Parathyroid adenoma (tissue), 2 donors: ENCODE results near the gene CADM2.
"Not testable (repeated sequence)": the region's sequence is repeated elsewhere in the genome, so short reads cannot be mapped to it uniquely, and the experiment has no call there.

ENCODE experiments used
- H2AFZ ChIP-seq: fragments of 300-600 bp; sonication (generic); one replicate; pipeline ENCODE4 v1.7.0; 2017; ENCODE audit warnings: antibody characterized with exemption, mild to moderate bottlenecking
- H3K27ac ChIP-seq: fragments of 300-600 bp; sonication (generic); one replicate; pipeline ENCODE4 v1.7.0; 2017
- H3K27me3 ChIP-seq: fragments of 300-600 bp; sonication (generic); one replicate; pipeline ENCODE4 v1.7.0; 2017; ENCODE audit warnings: low read length; ENCODE audit not compliant: control insufficient read depth, insufficient read depth
- H3K36me3 ChIP-seq: fragments of 300-600 bp; sonication (generic); one replicate; pipeline ENCODE4 v1.7.0; 2017; ENCODE audit warnings: low read length; ENCODE audit not compliant: control insufficient read depth, insufficient read depth
- H3K4me1 ChIP-seq: fragments of 300-600 bp; sonication (generic); one replicate; pipeline ENCODE4 v1.7.0; 2017; ENCODE audit warnings: control low read depth
- H3K4me2 ChIP-seq: fragments of 300-600 bp; sonication (generic); one replicate; pipeline ENCODE4 v1.7.0; 2017; ENCODE audit warnings: low read length
- H3K4me3 ChIP-seq: fragments of 300-600 bp; sonication (generic); one replicate; pipeline ENCODE4 v1.7.0; 2017; ENCODE audit warnings: low read depth, low read length
- H3K79me2 ChIP-seq: fragments of 300-600 bp; sonication (generic); one replicate; pipeline ENCODE4 v1.7.0; 2017; ENCODE audit warnings: control low read depth
- H3K9ac ChIP-seq: fragments of 300-600 bp; sonication (generic); one replicate; pipeline ENCODE4 v1.7.0; 2017; ENCODE audit warnings: mild to moderate bottlenecking
- H3K9me3 ChIP-seq: fragments of 300-600 bp; sonication (generic); one replicate; pipeline ENCODE4 v1.7.0; 2017; ENCODE audit warnings: low read length; ENCODE audit not compliant: control insufficient read depth
- TF ChIP-seq, protein P1 (sequence below): fragments of 300-600 bp; sonication (generic); IDR thresholded peaks from one replicate; pipeline ENCODE4 v1.7.0; 2017; ENCODE audit warnings: antibody characterized with exemption, mild to moderate bottlenecking
- donor health status: primary hyperparathyroidism.

The CADM2 gene

DNA sequence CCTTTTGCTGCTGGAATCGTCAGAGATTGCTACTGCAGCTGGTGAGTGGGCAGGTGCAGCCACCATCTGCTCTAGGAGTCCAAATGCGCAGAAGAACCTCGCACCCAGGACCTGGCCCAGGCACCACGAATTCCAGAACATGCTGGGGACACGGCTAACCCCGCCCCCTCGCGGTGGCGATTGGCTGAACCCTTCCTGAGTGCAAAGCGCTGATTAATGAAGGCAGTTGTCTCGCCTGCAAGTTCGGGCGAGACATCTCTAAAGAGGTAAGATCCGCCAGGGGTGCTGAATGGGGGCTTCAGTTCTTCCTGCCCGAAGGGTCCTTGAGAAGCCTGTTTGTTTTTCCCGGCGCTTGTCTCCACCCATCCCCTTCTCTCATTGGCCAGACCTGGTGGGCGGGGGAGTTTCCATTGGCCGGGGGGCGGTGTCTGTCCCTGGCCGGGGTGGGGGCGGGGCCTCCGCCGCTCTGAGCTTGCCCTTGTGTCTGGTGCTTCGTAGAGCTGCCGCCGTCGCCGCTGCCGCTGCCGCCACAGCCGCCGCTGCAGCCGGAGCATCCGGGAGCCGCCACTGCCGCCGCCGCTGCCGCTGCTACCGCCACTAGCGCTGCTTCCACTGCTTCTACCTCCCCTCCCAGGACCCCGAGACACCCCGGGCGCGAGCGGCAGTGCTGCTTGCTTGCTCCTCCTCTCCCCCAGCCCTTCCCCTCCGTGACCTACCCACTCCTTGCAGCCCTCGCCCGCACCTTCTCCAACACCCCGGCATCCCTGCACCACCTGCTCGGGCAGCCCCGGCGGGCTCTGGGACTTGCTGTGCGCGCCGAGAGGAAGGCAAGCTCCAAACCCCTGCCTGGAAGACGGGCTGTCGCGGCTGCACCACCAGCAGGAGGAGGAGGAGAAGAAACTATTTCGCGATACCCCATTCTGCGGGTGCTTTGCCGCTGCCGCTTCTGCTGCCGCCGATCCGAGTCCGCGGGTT is at the start of gene CADM2:
Gene CADM2 (plus strand): TSS at position 495 of the 975 bp plus-strand sequence.
- no peak within 1 kb of the TSS for H3K27ac ChIP-seq
- no peak within 1 kb of the TSS for H3K9ac ChIP-seq

DNA sequence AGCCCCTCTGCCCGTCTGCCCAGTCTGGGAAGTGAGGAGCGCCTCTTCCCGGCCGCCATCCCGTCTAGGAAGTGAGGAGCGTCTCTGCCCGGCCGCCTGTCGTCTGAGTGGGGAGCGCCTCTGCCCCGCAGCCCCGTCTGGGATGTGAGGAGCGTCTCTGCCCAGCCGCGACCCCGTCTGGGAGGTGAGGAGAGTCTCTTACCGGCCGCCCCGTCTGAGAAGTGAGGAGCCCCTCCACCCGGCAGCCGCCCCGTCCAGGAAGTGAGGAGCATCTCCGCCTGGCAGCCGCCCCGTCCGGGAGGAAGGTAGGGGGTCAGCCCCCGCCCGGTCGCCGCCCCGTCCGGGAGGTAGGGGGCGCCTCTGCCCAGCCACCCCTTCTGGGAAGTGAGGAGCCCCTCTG is 40.2 kb upstream of the CADM2 start:
- not testable (repeated sequence) for H3K4me1 ChIP-seq, H2AFZ ChIP-seq, H3K36me3 ChIP-seq, H3K27me3 ChIP-seq, H3K4me2 ChIP-seq, H3K79me2 ChIP-seq, H3K9me3 ChIP-seq, H3K4me3 ChIP-seq, H3K27ac ChIP-seq, H3K9ac ChIP-seq

More for the DNA sequence above, at the start of gene CADM2:
- Histone ChIP-seq H3K9me3 (no peaks in the 10 kb centered on the region), H3K79me2 (no peaks in the 10 kb centered on the region), H3K27me3 (no peaks in the 10 kb centered on the region), H3K4me2 (peak within 1 kb of the TSS; percentile 80), H3K4me3 (peak within 1 kb of the TSS; percentile 82), H3K4me1 (no peaks in the 10 kb centered on the region), H3K36me3 (no peaks in the 10 kb centered on the region), H2AFZ (peak within 1 kb of the TSS; percentile 84)
- TF ChIP-seq, protein P1, sequence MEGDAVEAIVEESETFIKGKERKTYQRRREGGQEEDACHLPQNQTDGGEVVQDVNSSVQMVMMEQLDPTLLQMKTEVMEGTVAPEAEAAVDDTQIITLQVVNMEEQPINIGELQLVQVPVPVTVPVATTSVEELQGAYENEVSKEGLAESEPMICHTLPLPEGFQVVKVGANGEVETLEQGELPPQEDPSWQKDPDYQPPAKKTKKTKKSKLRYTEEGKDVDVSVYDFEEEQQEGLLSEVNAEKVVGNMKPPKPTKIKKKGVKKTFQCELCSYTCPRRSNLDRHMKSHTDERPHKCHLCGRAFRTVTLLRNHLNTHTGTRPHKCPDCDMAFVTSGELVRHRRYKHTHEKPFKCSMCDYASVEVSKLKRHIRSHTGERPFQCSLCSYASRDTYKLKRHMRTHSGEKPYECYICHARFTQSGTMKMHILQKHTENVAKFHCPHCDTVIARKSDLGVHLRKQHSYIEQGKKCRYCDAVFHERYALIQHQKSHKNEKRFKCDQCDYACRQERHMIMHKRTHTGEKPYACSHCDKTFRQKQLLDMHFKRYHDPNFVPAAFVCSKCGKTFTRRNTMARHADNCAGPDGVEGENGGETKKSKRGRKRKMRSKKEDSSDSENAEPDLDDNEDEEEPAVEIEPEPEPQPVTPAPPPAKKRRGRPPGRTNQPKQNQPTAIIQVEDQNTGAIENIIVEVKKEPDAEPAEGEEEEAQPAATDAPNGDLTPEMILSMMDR = no peak

DNA sequence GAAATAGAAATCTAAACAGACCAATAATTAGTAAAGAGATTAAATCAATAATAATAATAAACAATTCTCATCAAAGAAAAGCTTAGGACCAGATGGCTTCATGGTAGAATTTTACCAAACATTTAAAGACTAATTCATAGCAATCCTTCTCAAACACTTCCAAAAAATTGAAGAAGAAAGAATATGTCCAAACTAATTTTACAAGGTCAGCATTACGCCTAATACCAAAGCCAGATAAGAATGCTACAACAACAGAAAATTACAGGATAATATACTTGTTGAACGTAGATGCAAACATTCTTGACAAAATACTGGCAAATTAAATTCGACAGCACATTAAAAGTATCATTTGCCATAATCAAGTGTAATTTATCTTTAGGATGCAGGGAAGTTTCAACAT is 36.1 kb upstream of the CADM2 start:
- no peak overlapping the region for H3K4me3 ChIP-seq
- H3K4me1 ChIP-seq = no peaks in the 10 kb centered on the region
- no peaks in the 10 kb centered on the region for H3K36me3 ChIP-seq
- no peak overlapping the region for H3K9ac ChIP-seq
- no peaks in the 10 kb centered on the region for H3K79me2 ChIP-seq
- no peak overlapping the region for H3K4me2 ChIP-seq
- H2AFZ ChIP-seq = no peak overlapping the region
- no peak overlapping the region for H3K27ac ChIP-seq
- TF ChIP-seq, protein P1 = no peak
- no peaks in the 10 kb centered on the region for H3K9me3 ChIP-seq
- no peaks in the 10 kb centered on the region for H3K27me3 ChIP-seq

DNA sequence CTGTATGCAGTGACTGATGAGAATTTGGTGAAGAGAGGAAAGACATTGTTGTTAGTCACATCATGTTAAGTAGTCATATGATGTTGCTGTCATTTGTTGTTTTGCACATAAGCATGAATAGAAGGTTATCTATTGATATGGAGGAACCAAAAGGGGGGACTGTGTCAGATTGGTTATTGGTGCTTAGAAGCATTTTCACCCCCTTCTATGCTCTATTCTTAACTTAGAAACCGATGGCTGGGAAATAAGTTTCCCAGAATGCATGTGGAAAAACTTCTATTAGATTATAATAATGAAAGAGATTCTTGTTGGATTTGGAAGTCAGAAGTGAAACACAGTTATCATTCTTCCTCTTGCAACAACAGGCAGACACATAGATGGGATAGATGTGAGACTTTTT is 33.2 kb upstream of the CADM2 start:
- H3K4me1 ChIP-seq = no peaks in the 10 kb centered on the region
- no peak overlapping the region for H2AFZ ChIP-seq
- no peak overlapping the region for H3K27ac ChIP-seq
- H3K79me2 ChIP-seq = no peaks in the 10 kb centered on the region
- H3K36me3 ChIP-seq = no peaks in the 10 kb centered on the region
- H3K4me3 ChIP-seq = no peak overlapping the region
- H3K9ac ChIP-seq = no peak overlapping the region
- H3K27me3 ChIP-seq = no peaks in the 10 kb centered on the region
- no peaks in the 10 kb centered on the region for H3K9me3 ChIP-seq
- TF ChIP-seq, protein P1 = no peak
- no peak overlapping the region for H3K4me2 ChIP-seq

DNA sequence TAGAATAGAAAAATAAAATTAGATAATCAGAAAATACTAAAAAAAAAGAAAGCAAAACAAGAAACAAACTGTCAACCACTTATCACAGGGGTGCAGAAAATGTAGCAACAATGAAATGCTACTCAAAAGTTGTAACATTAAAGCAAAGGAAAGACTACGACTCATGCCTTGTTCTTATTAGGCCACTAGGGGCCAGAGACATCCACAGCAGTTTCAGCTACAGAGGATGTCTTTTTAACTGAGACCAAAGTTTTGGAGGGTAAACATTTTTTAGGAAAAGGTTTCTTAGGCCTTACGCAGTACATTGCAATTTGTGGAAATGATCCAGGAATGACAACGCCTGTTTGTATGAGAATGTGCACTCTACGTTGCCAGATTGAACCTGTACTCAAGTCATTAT is 15.4 kb upstream of the CADM2 start:
- no peaks in the 10 kb centered on the region for H3K9me3 ChIP-seq
- H2AFZ ChIP-seq = no peak overlapping the region
- H3K9ac ChIP-seq = no peak overlapping the region
- no peaks in the 10 kb centered on the region for H3K27me3 ChIP-seq
- TF ChIP-seq, protein P1 = no peak
- H3K4me1 ChIP-seq = no peaks in the 10 kb centered on the region
- no peak overlapping the region for H3K4me2 ChIP-seq
- H3K79me2 ChIP-seq = no peaks in the 10 kb centered on the region
- H3K36me3 ChIP-seq = no peaks in the 10 kb centered on the region
- H3K4me3 ChIP-seq = no peak overlapping the region
- no peak overlapping the region for H3K27ac ChIP-seq
